Astrocyte (in vitro differentiated cells and primary cell): ENCODE data around the gene PTGER2. TPM values are rescaled to one million over a fixed set of nuclear protein-coding genes. Genes with fewer than 3 reads are reported as not detected.

Source experiments
- DNase-seq: peaks from one replicate; pipeline ENCODE4 v3.0.0-alpha.2; 2010; ENCODE audit warnings: low read depth
- FAIRE-seq: peaks from 2 replicates; lab custom pipeline; 2011; peaks lifted over from hg19 to GRCh38; lab: Jason Lieb, UNC
- H2AFZ ChIP-seq: 2 replicates; pipeline ENCODE4 v1.6.0; 2012; ENCODE audit warnings: low read depth, low read length, inconsistent platforms
- H3K27ac ChIP-seq: 2 replicates; pipeline ENCODE4 v1.5.1; 2011; ENCODE audit warnings: low read depth, low read length, inconsistent platforms
- H3K27me3 ChIP-seq: 2 replicates; pipeline ENCODE4 v1.6.0; 2011; ENCODE audit warnings: low read length, inconsistent platforms; ENCODE audit not compliant: insufficient read depth
- H3K36me3 ChIP-seq: 2 replicates; pipeline ENCODE4 v1.5.1; 2011; ENCODE audit warnings: low read length, inconsistent platforms; ENCODE audit not compliant: insufficient read depth
- H3K4me1 ChIP-seq: 2 replicates; pipeline ENCODE4 v1.5.1; 2011; ENCODE audit warnings: low read length, inconsistent platforms; ENCODE audit not compliant: insufficient read depth
- H3K4me2 ChIP-seq: 2 replicates; pipeline ENCODE4 v1.6.0; 2012; ENCODE audit warnings: low read length, inconsistent platforms
- H3K4me3 ChIP-seq: 2 replicates; pipeline ENCODE4 v1.5.1; 2011; ENCODE audit warnings: low read depth, mild to moderate bottlenecking, low read length, inconsistent platforms; ENCODE audit not compliant: insufficient read depth
- H3K79me2 ChIP-seq: 2 replicates; pipeline ENCODE4 v1.6.0; 2012; ENCODE audit warnings: mild to moderate bottlenecking, low read length, inconsistent platforms; ENCODE audit not compliant: insufficient read depth
- H3K9ac ChIP-seq: 2 replicates; pipeline ENCODE4 v1.6.0; 2012; ENCODE audit warnings: mild to moderate bottlenecking, low read length, inconsistent platforms
- H3K9me3 ChIP-seq: 2 replicates; pipeline ENCODE4 v1.5.1; 2012; ENCODE audit warnings: low read depth, mild to moderate bottlenecking, low read length, inconsistent platforms; ENCODE audit not compliant: insufficient read depth
- H4K20me1 ChIP-seq: 2 replicates; pipeline ENCODE4 v1.6.0; 2012; ENCODE audit warnings: low read length, inconsistent platforms; ENCODE audit not compliant: insufficient read depth
- H3K27ac Mint-ChIP-seq: one replicate; pipeline ENCODE4 v1.8.0; 2021; ENCODE audit warnings: mild to moderate bottlenecking, mixed read lengths; ENCODE audit not compliant: unreplicated experiment
- H3K27me3 Mint-ChIP-seq: one replicate; pipeline ENCODE4 v1.8.0; 2021; ENCODE audit warnings: low read depth, mixed read lengths; ENCODE audit not compliant: unreplicated experiment
- H3K36me3 Mint-ChIP-seq: one replicate; pipeline ENCODE4 v1.8.0; 2021; ENCODE audit warnings: low read depth, mixed read lengths; ENCODE audit not compliant: unreplicated experiment
- H3K4me1 Mint-ChIP-seq: one replicate; pipeline ENCODE4 v1.8.0; 2021; ENCODE audit warnings: low read depth, mixed read lengths; ENCODE audit not compliant: unreplicated experiment
- H3K4me3 Mint-ChIP-seq: one replicate; pipeline ENCODE4 v1.8.0; 2021; ENCODE audit warnings: mild to moderate bottlenecking, moderate library complexity, mixed read lengths; ENCODE audit not compliant: unreplicated experiment
- H3K9me3 Mint-ChIP-seq: one replicate; pipeline ENCODE4 v1.8.0; 2021; ENCODE audit warnings: mild to moderate bottlenecking, mixed read lengths; ENCODE audit not compliant: unreplicated experiment
- CTCF ChIP-seq: IDR thresholded peaks from 2 replicates; pipeline ENCODE4 v1.5.1; 2011; ENCODE audit warnings: low read depth, mild to moderate bottlenecking, inconsistent platforms, low read length, moderate library complexity; ENCODE audit not compliant: insufficient read depth
- EZH2 ChIP-seq: IDR thresholded peaks from 2 replicates; pipeline ENCODE4 v1.6.1; 2012; ENCODE audit warnings: mild to moderate bottlenecking, low read length, inconsistent platforms; ENCODE audit not compliant: insufficient read depth
- total RNA-seq: library from RNA; stranded (reverse); gene quantifications from 2 replicates; pipeline ENCODE4 v1.2.1, GENCODE V29; 2021

PTGER2 gene
- total RNA-seq, 1 donor from 2014 or later = not detected

DNA sequence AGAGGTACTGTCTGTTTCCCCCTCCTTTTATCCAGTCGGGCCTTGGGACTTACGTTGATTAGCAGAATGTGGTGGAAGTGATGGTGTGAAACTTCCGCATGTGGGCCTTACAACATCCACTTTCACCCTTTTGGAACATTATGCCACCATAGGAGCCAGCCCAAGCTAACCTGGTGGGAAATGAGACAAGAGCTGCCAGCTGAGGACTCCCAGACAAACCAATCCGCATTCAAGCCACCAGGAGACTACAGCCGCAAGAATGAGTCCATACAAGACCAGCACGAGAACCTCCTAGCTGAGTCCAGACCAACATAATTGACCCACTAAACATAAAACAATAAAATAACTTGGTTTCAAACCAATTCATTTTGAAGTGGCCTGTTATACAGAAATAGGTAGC is 9.1 kb upstream of the PTGER2 start:
- Histone ChIP-seq H2AFZ (no peak overlapping the region), H3K27ac (no peak overlapping the region), H4K20me1 (no peaks in the 10 kb centered on the region), H3K27me3 (peaks cover 3% of the 10 kb centered on the region), H3K4me1 (no peaks in the 10 kb centered on the region), H3K9me3 (no peaks in the 10 kb centered on the region), H3K4me2 (no peak overlapping the region), H3K36me3 (no peaks in the 10 kb centered on the region), H3K4me3 (no peak overlapping the region), H3K9ac (no peak overlapping the region), H3K79me2 (no peaks in the 10 kb centered on the region)
- H3K4me1 Mint-ChIP-seq = no peaks in the 10 kb centered on the region
- FAIRE-seq (no peak), DNase-seq (no peak)
- H3K4me3 Mint-ChIP-seq = no peak overlapping the region
- no peak overlapping the region for H3K27ac Mint-ChIP-seq
- TF ChIP-seq EZH2 (no peak), CTCF (no peak)
- H3K9me3 Mint-ChIP-seq = peaks cover 5% of the 10 kb centered on the region
- peaks cover 22% of the 10 kb centered on the region for H3K27me3 Mint-ChIP-seq
- no peaks in the 10 kb centered on the region for H3K36me3 Mint-ChIP-seq

DNA sequence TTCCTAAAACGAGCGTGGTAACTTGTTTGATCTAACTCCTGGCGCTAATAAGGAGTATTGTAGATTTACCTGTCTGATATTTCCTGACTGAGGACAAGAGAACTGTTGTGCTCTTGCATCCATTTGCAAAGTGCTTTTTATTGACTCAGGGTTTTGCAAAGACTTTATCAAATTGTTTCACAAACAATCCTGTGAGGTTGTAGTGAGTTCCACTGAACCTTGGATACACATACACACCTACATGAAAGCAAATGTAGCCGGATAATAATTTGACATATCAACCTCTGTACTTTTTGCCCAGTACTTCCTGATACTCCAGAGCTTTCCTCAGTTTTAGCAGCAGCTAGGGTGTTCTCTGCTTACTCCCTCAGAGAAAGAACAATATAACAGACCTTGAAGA is 6.7 kb upstream of the PTGER2 start:
- Histone ChIP-seq H3K27me3 (no peaks in the 10 kb centered on the region), H3K9me3 (no peaks in the 10 kb centered on the region), H3K4me1 (no peaks in the 10 kb centered on the region), H3K4me3 (no peak overlapping the region), H3K79me2 (no peaks in the 10 kb centered on the region), H4K20me1 (no peaks in the 10 kb centered on the region), H3K36me3 (no peaks in the 10 kb centered on the region), H3K9ac (no peak overlapping the region), H3K4me2 (no peak overlapping the region), H3K27ac (no peak overlapping the region), H2AFZ (no peak overlapping the region)
- H3K4me1 Mint-ChIP-seq = no peaks in the 10 kb centered on the region
- H3K36me3 Mint-ChIP-seq = no peaks in the 10 kb centered on the region
- FAIRE-seq (no peak), DNase-seq (no peak)
- no peak overlapping the region for H3K4me3 Mint-ChIP-seq
- TF ChIP-seq CTCF (no peak), EZH2 (no peak)
- no peak overlapping the region for H3K27ac Mint-ChIP-seq
- H3K9me3 Mint-ChIP-seq = peaks cover 7% of the 10 kb centered on the region
- H3K27me3 Mint-ChIP-seq = peaks cover 26% of the 10 kb centered on the region

- DNase-seq = peak; percentile 36
- H3K36me3 ChIP-seq = no peaks in the 10 kb centered on the region
- H3K9me3 ChIP-seq = no peaks in the 10 kb centered on the region
- Mint-ChIP-seq H3K27ac (no peak overlapping the region), H3K9me3 (peaks cover 7% of the 10 kb centered on the region), H3K4me1 (peaks cover 3% of the 10 kb centered on the region), H3K27me3 (peaks cover 27% of the 10 kb centered on the region), H3K36me3 (no peaks in the 10 kb centered on the region), H3K4me3 (no peak overlapping the region)
- H3K4me3 ChIP-seq = no peak overlapping the region
- H4K20me1 ChIP-seq = no peaks in the 10 kb centered on the region
- H3K4me2 ChIP-seq = no peak overlapping the region
- no peaks in the 10 kb centered on the region for H3K4me1 ChIP-seq
- H3K27ac ChIP-seq = no peak overlapping the region
- H3K79me2 ChIP-seq = no peaks in the 10 kb centered on the region
- no peaks in the 10 kb centered on the region for H3K27me3 ChIP-seq
- TF ChIP-seq EZH2 = no peak
- no peak for TF ChIP-seq CTCF
- no peak for FAIRE-seq
- no peak overlapping the region for H3K9ac ChIP-seq
- H2AFZ ChIP-seq = no peak overlapping the region
Measured at GRCh38 chr14:52307905-52308304, 6.2 kb upstream of the PTGER2 start.
